NT2/D1 (cell line): ENCODE results near the gene NFYC.

Source experiments
- DNase-seq: peaks from one replicate; pipeline ENCODE4 v3.0.0-alpha.2; 2011; ENCODE audit warnings: low read depth, low spot score
- H3K27me3 ChIP-seq: 2 replicates; pipeline ENCODE4 v1.6.0; 2011; ENCODE audit warnings: mild to moderate bottlenecking; ENCODE audit not compliant: insufficient read length, insufficient read depth
- H3K36me3 ChIP-seq: 2 replicates; pipeline ENCODE4 v1.6.1; 2011; ENCODE audit warnings: mild to moderate bottlenecking, low read length, mixed read lengths; ENCODE audit not compliant: insufficient read depth, insufficient read length
- H3K4me1 ChIP-seq: 2 replicates; pipeline ENCODE4 v1.5.1; 2011; ENCODE audit not compliant: insufficient read depth, insufficient read length
- H3K4me3 ChIP-seq: 2 replicates; pipeline ENCODE4 v1.5.1; 2011; ENCODE audit warnings: low read depth; ENCODE audit not compliant: insufficient read length
- H3K9ac ChIP-seq: 2 replicates; pipeline ENCODE4 v1.6.0; 2011; ENCODE audit warnings: low read depth; ENCODE audit not compliant: insufficient read length
- H3K9me3 ChIP-seq: 2 replicates; pipeline ENCODE4 v1.5.1; 2011; ENCODE audit warnings: mild to moderate bottlenecking, low read length; ENCODE audit not compliant: insufficient read depth
- SUZ12 ChIP-seq: IDR thresholded peaks from 2 replicates; pipeline ENCODE4 v1.6.1; 2011; ENCODE audit not compliant: insufficient read length, insufficient read depth; ENCODE audit errors: extremely low read depth
- YY1 ChIP-seq: IDR thresholded peaks from 2 replicates; pipeline ENCODE4 v1.6.1; 2011; ENCODE audit not compliant: insufficient read length, insufficient read depth
- ZNF274 ChIP-seq: IDR thresholded peaks from 2 replicates; pipeline ENCODE4 v1.6.1; 2011; ENCODE audit warnings: mild to moderate bottlenecking, low read depth, low read length

Gene NFYC

DNA sequence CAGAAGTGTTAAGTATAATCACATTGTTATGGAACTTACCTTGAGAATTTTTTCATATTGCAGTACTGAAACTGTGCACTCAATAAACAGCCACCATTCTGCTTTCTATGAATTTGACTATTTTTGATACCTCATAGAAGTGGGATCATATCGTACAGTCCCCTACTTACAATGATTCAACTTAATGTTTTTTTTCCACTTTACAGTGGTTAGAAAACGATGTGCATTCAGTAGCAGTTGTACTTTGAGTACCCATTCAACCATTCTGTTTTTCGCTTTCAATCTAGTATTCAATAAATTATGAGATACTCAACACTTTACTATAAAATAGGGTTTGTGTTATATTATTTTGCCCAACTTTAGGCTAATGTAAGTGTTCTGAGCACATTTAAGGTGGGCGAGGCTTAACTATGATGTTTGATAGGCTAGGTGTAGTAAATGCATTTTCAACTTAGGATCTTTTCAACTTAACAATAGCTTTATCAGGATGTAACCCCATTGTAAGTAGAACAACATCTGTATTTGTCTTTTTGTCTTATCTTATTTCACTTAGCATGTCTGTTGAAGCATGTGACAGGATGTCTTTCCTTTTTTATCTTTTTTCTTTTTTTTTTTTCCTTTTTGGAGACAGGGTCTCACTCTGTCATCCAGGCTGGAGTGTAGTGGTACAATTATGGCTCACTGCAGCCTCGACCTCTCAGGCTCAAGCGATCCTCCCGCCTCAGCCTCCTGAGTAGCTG lies 49.7 kb downstream of the NFYC start:
- Histone ChIP-seq H3K27me3 (no peaks in the 10 kb centered on the region), H3K36me3 (peaks cover 56% of the 10 kb centered on the region), H3K4me1 (no peaks in the 10 kb centered on the region), H3K9me3 (no peaks in the 10 kb centered on the region), H3K4me3 (no peak overlapping the region), H3K9ac (no peak overlapping the region)
- TF ChIP-seq SUZ12 (no peak), ZNF274 (no peak), YY1 (no peak)
- DNase-seq, result no peak

DNA sequence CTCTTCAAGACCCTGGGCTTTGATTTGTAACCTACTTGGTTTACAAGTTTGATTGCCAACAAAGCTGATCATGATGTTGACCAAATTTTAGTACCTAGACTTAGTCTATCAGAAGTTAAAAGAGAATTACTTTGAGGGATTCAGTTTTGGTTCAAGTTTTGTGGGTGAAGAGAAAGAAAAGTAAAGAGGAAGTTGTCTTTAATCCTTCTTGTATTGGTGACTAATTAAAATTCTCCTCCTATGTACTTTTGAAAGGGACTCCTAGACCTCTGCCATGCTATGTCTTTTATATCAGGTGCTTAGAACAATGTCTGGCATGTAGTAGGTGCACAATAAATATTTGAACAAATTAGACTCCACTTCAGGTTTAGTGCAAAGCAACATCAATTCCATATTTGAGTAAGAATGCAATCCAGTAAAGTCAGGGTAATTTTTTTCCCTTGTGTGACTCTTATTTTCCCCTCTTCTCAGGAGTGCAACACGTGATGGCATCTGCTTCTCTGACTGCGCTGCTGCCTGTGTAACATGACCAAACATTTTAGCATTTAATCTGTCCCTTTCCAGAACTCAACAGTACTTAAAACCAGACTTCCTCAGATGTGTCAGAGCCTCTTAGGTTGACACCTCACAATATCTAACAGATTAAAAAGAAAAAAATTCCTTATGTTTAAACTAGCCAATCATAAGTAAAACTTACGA lies 51.0 kb downstream of the NFYC start:
- H3K4me3 ChIP-seq, result no peak overlapping the region
- DNase-seq, result no peak
- H3K27me3 ChIP-seq, result no peaks in the 10 kb centered on the region
- peaks cover 61% of the 10 kb centered on the region for H3K36me3 ChIP-seq
- no peak overlapping the region for H3K9ac ChIP-seq
- H3K9me3 ChIP-seq, result no peaks in the 10 kb centered on the region
- no peaks in the 10 kb centered on the region for H3K4me1 ChIP-seq
- TF ChIP-seq ZNF274 (no peak), YY1 (no peak), SUZ12 (no peak)

DNA sequence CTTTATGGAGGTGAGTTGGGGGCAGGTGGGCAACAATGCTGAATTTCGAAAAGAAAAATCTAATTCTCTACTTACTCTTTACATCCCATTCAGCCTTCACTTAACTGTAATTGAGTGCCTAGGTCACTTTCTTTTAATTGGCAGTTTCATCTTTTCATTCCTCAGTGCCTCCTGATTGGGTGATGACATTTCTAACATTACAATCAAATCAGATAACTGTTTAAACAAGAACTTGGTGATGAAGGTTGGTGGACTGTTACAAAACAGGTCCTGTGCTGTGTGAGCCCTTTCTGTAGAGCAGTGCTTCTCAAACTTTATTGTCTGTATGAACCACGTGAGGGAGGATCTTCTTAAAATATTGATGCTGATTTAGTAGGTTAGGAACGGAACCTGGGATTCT lies 51.9 kb downstream of the NFYC start:
- no peaks in the 10 kb centered on the region for H3K9me3 ChIP-seq
- H3K36me3 ChIP-seq, result peaks cover 69% of the 10 kb centered on the region
- no peak for DNase-seq
- no peak overlapping the region for H3K9ac ChIP-seq
- TF ChIP-seq YY1 (no peak), SUZ12 (no peak), ZNF274 (no peak)
- H3K4me3 ChIP-seq, result no peak overlapping the region
- H3K4me1 ChIP-seq, result no peaks in the 10 kb centered on the region
- H3K27me3 ChIP-seq, result no peaks in the 10 kb centered on the region

DNA sequence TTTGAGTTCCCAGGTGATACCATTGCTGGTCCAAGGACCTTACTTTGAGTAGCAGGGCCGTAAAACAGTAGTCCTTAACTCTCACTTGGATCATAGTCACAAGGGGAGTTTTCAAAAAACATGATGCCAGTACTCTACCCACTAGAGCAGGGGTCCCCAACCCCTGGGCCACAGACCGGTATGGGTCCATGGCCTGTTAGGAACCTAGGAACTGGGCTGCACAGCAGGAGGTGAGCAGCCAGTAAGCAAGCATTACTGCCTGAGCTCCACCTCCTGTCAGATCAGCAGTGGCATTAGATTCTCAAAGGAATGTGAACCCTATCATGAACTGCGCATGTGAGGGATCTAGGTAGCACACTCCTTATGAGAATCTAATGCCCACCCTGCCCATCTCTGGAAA lies 52.4 kb downstream of the NFYC start:
- TF ChIP-seq SUZ12, result no peak
- TF ChIP-seq ZNF274, result no peak
- TF ChIP-seq YY1, result no peak
- no peak overlapping the region for H3K9ac ChIP-seq
- H3K36me3 ChIP-seq, result peaks cover 69% of the 10 kb centered on the region
- no peaks in the 10 kb centered on the region for H3K4me1 ChIP-seq
- H3K9me3 ChIP-seq, result no peaks in the 10 kb centered on the region
- no peak overlapping the region for H3K4me3 ChIP-seq
- no peaks in the 10 kb centered on the region for H3K27me3 ChIP-seq
- no peak for DNase-seq

- no peak overlapping the region for H3K4me3 ChIP-seq
- H3K36me3 ChIP-seq, result peaks cover 70% of the 10 kb centered on the region
- H3K27me3 ChIP-seq, result no peaks in the 10 kb centered on the region
- H3K9ac ChIP-seq, result no peak overlapping the region
- H3K9me3 ChIP-seq, result no peaks in the 10 kb centered on the region
- no peaks in the 10 kb centered on the region for H3K4me1 ChIP-seq
- DNase-seq, result no peak
- TF ChIP-seq ZNF274 (no peak), YY1 (no peak), SUZ12 (no peak)
These were observed 53.7 kb downstream of the NFYC start for GRCh38 chr1:40745176-40745575.

DNA sequence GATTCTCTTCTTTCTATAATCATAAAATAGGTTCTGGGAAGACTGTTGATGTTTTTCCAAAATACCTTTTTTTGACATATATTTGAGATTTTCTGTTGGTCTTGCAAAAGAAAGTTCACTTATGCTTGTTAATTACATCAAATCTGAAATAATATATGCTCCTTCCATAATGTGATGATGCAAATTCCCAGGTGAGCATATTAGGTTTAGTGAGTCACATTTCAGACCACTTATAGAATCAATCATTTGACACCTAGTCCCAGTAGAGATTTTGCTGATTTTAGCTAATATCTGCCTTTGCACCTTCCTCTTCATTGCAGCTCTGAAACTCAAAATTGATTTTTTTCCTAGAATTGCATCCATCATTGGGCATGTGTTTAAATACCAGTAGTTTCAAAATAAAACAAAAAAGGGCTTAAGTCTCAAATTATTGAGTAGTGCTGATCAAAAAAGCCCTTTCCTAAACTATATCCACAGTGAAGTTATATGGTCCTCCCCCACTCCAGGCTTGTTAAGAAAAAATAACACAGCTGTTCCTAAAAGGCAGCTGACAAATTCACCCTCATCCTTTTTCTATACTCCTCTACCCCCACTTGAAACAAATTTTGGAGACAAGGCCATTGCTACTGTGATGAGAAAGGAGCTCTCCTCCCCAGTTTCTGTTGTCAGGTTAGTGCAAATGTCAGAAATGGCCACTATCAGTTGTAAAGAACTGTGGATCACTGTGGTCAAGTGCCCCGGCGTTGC lies 55.0 kb downstream of the NFYC start:
- Histone ChIP-seq H3K9ac (no peak overlapping the region), H3K27me3 (no peaks in the 10 kb centered on the region), H3K36me3 (peaks cover 69% of the 10 kb centered on the region), H3K4me1 (no peaks in the 10 kb centered on the region), H3K4me3 (no peak overlapping the region), H3K9me3 (no peaks in the 10 kb centered on the region)
- DNase-seq, result no peak
- TF ChIP-seq YY1 (no peak), SUZ12 (no peak)

DNA sequence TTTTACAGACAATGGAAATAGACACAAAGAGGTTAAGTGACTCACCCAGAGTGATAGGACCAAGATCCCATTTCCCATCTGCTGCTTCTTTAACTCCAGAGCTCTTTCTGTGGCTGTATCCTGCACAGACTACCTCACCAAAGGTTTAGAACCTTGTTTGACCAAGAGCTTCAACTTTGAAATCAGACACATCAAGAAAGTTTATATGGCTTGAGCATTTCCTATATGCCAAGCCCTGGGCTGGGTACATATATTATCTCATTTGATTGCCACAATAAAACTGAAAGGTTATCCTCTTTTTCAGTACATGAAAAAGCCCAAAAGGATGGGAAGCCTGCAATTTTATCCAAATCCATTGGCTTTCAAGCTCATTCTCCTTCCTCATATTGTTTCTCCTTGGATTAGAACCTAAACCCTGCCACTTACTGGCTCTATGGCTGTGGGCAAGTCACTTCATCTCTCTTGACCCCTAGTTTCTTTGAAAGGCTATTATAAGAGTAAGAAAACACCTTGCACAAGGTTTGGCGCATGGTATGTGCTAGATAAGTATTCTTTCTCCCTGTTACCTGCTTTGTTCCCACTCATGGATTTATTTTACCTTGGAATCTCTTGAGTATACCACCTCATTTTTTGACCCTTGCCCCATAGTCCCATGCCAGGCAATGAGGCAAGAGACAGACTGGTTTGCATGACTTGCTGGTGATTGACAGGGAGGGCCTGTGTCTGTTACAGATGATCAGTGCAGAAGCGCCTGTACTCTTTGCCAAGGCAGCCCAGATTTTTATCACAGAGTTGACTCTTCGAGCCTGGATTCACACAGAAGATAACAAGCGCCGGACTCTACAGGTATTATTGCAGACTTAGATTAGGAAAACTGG lies 57.6 kb downstream of the NFYC start:
- H3K4me1 ChIP-seq, result no peaks in the 10 kb centered on the region
- no peak overlapping the region for H3K4me3 ChIP-seq
- H3K9ac ChIP-seq, result no peak overlapping the region
- peaks cover 65% of the 10 kb centered on the region for H3K36me3 ChIP-seq
- H3K27me3 ChIP-seq, result no peaks in the 10 kb centered on the region
- DNase-seq, result no peak
- H3K9me3 ChIP-seq, result no peaks in the 10 kb centered on the region
- TF ChIP-seq SUZ12 (no peak), ZNF274 (no peak), YY1 (no peak)
